OCI-LY7 (cell line): ENCODE measurements around the gene CPNE7. TPM values are rescaled to one million over a fixed set of nuclear protein-coding genes. Genes with fewer than 3 reads are reported as not detected.

ENCODE experiments used
- BruUV-seq: library from RNA; stranded (reverse); fragments of 400-500 nt; replicated peaks from 2 replicates; lab custom pipeline; 2021; lab: Mats Ljungman, UMichigan
- CTCF ChIA-PET: fragments of 300-600 bp; sonication (Branson Sonifier 250); formaldehyde crosslinking; loops from one replicate; lab custom pipeline; 2022; ENCODE audit warnings: antibody characterized with exemption; ENCODE audit not compliant: unreplicated experiment; lab: Charles Lee
- POLR2A ChIA-PET: fragments of 300-600 bp; sonication (Branson Sonifier 250); formaldehyde crosslinking; loops from one replicate; lab custom pipeline; 2022; ENCODE audit warnings: antibody characterized with exemption; lab: Charles Lee
- DNase-seq: peaks from one replicate; pipeline ENCODE4 v3.0.0-alpha.2; 2015; ENCODE audit warnings: low spot score
- H2AFZ ChIP-seq: fragments of 200-600 bp; sonication (generic), shearing (Covaris generic); 2 replicates; pipeline ENCODE4 v1.6.1; 2014; ENCODE audit warnings: mild to moderate bottlenecking, antibody characterized with exemption, low read length, moderate library complexity
- H3K27ac ChIP-seq: fragments of 200-600 bp; sonication (generic); 2 replicates; pipeline ENCODE4 v1.5.1; 2014; ENCODE audit warnings: mixed run types, low read depth, mild to moderate bottlenecking, moderate library complexity, low read length, inconsistent platforms; ENCODE audit not compliant: poor library complexity, severe bottlenecking
- H3K36me3 ChIP-seq: fragments of 200-600 bp; sonication (generic); 2 replicates; pipeline ENCODE4 v1.6.1; 2014; ENCODE audit warnings: mild to moderate bottlenecking, antibody characterized with exemption, low read length, moderate library complexity, mixed read lengths; ENCODE audit not compliant: insufficient read depth
- H3K4me1 ChIP-seq: fragments of 200-600 bp; sonication (generic); 2 replicates; pipeline ENCODE4 v1.5.1; 2014; ENCODE audit warnings: mild to moderate bottlenecking, low read length; ENCODE audit not compliant: insufficient read depth, poor library complexity, severe bottlenecking
- H3K4me2 ChIP-seq: fragments of 200-600 bp; sonication (generic); 2 replicates; pipeline ENCODE4 v1.6.1; 2014; ENCODE audit warnings: mild to moderate bottlenecking, low read length
- H3K4me3 ChIP-seq: fragments of 200-600 bp; sonication (generic); 2 replicates; pipeline ENCODE4 v1.5.1; 2014; ENCODE audit warnings: mild to moderate bottlenecking, low read depth, low read length; ENCODE audit not compliant: poor library complexity, severe bottlenecking
- H3K79me2 ChIP-seq: fragments of 200-600 bp; sonication (generic); 2 replicates; pipeline ENCODE4 v1.6.1; 2016; ENCODE audit warnings: low read depth, mild to moderate bottlenecking, low read length, moderate library complexity, mixed read lengths; ENCODE audit not compliant: insufficient read depth
- H3K9me2 ChIP-seq: fragments of 200-600 bp; sonication (generic); 2 replicates; pipeline ENCODE4 v1.6.1; 2016; ENCODE audit warnings: mild to moderate bottlenecking, low read length, mixed read lengths; ENCODE audit not compliant: insufficient read depth
- H3K9me3 ChIP-seq: fragments of 200-600 bp; sonication (generic); 2 replicates; pipeline ENCODE4 v1.6.1; 2014; ENCODE audit warnings: mild to moderate bottlenecking, mixed run types, low read length, mixed read lengths
- H4K20me1 ChIP-seq: fragments of 200-600 bp; sonication (generic); 2 replicates; pipeline ENCODE4 v1.6.1; 2014; ENCODE audit warnings: mild to moderate bottlenecking, antibody characterized with exemption, low read length, moderate library complexity, mixed read lengths; ENCODE audit not compliant: insufficient read depth
- CTCF ChIP-seq: fragments of 200-600 bp; sonication (generic); conservative IDR thresholded peaks from 2 replicates; pipeline ENCODE4 v1.5.1; 2014; ENCODE audit warnings: mild to moderate bottlenecking, antibody characterized with exemption, low read length, moderate library complexity, mixed read lengths
- EZH2phosphoT487 ChIP-seq: fragments of 200-600 bp; sonication (generic); IDR thresholded peaks from 2 replicates; pipeline ENCODE4 v1.6.1; 2018; ENCODE audit warnings: low read depth, borderline replicate concordance, mild to moderate bottlenecking, mixed run types, antibody characterized with exemption, low read length, moderate library complexity, mixed read lengths
- intact Hi-C: fragments of 100-400 bp; cut with micrococcal nuclease; formaldehyde crosslinking; loops from one replicate; pipeline ENCODE4 v1.10.0; 2022; ENCODE audit not compliant: unreplicated experiment
- total RNA-seq, 2 experiments: library from RNA; depleted of rRNA in 1 of 2; stranded (reverse); fragments of >200 nt in 1 of 2; shearing (Covaris generic) in 1 of 2; gene quantifications; 2 replicates each; pipeline ENCODE4 v1.2.3, GENCODE V29; 2014 to 2022

CPNE7 gene
- total RNA-seq, 2 experiments from 2014 or later: not detected

GRCh38 chr16:89599451-89599858 lies 23.9 kb downstream of the CPNE7 start:
- no peak overlapping the region for H3K4me2 ChIP-seq
- POLR2A ChIA-PET: no interaction called here
- H3K27ac ChIP-seq: no peak overlapping the region
- no peaks in the 10 kb centered on the region for H3K4me1 ChIP-seq
- DNase-seq: peak; percentile 45
- intact Hi-C loops: loop anchor here (2.0 kb wide), 1 partner anchor 41 kb away; no protein-coding TSS in a partner anchor
- no peaks in the 10 kb centered on the region for H4K20me1 ChIP-seq
- no peak overlapping the region for H3K4me3 ChIP-seq
- H3K9me2 ChIP-seq: no peaks in the 10 kb centered on the region
- CTCF ChIA-PET: no interaction called here
- H3K9me3 ChIP-seq: no peaks in the 10 kb centered on the region
- no peaks in the 10 kb centered on the region for H3K36me3 ChIP-seq
- no peak overlapping the region for H2AFZ ChIP-seq
- H3K79me2 ChIP-seq: no peaks in the 10 kb centered on the region
- BruUV-seq: no TSS peak
- TF ChIP-seq CTCF (peak; percentile 65), EZH2phosphoT487 (no peak)

GRCh38 chr16:89599902-89600301 lies 24.3 kb downstream of the CPNE7 start:
- H3K79me2 ChIP-seq: no peaks in the 10 kb centered on the region
- ChIA-PET CTCF (no interaction called here), POLR2A (interaction anchor here (0.5 kb wide), 1 partner anchor 806 kb away, joined by 3 read pairs; no protein-coding TSS in a partner anchor)
- DNase-seq: no peak
- no peak overlapping the region for H3K4me3 ChIP-seq
- no peaks in the 10 kb centered on the region for H3K4me1 ChIP-seq
- H3K9me3 ChIP-seq: no peaks in the 10 kb centered on the region
- H2AFZ ChIP-seq: no peak overlapping the region
- H3K27ac ChIP-seq: no peak overlapping the region
- BruUV-seq: no TSS peak
- no peak overlapping the region for H3K4me2 ChIP-seq
- intact Hi-C loops: loop anchor here (2.0 kb wide), 1 partner anchor 41 kb away; no protein-coding TSS in a partner anchor
- no peak for TF ChIP-seq EZH2phosphoT487
- no peak for TF ChIP-seq CTCF
- no peaks in the 10 kb centered on the region for H3K36me3 ChIP-seq
- H3K9me2 ChIP-seq: no peaks in the 10 kb centered on the region
- no peaks in the 10 kb centered on the region for H4K20me1 ChIP-seq

GRCh38 chr16:89600427-89600826 lies 24.9 kb downstream of the CPNE7 start:
- Histone ChIP-seq H3K27ac (no peak overlapping the region), H2AFZ (no peak overlapping the region), H3K4me3 (no peak overlapping the region), H3K36me3 (no peaks in the 10 kb centered on the region), H3K4me1 (no peaks in the 10 kb centered on the region), H3K9me3 (no peaks in the 10 kb centered on the region), H3K4me2 (no peak overlapping the region), H4K20me1 (no peaks in the 10 kb centered on the region), H3K79me2 (no peaks in the 10 kb centered on the region), H3K9me2 (no peaks in the 10 kb centered on the region)
- TF ChIP-seq EZH2phosphoT487 (no peak), CTCF (no peak)
- intact Hi-C loops: no loop called here
- no peak for DNase-seq
- ChIA-PET POLR2A (interaction anchor here (0.5 to 0.8 kb wide), 2 partner anchors 487 to 806 kb away, joined by 3 to 4 read pairs; no protein-coding TSS in a partner anchor), CTCF (no interaction called here)
- no TSS peak for BruUV-seq
